Trophoblast cell (in vitro differentiated cells and primary cell): ENCODE results near the gene MSH2.
A peak's percentile ranks its signal among the peaks of the same experiment; 100 is the strongest.
"Not testable (repeated sequence)": the region's sequence is repeated elsewhere in the genome, so short reads cannot be mapped to it uniquely, and the experiment has no call there.

Source experiments
- DNase-seq, 2 donors: peaks; one replicate each; pipeline ENCODE4 v3.0.0-alpha.2; 2016
- H2AFZ ChIP-seq: 2 replicates; pipeline ENCODE4 v1.6.1; 2013; ENCODE audit warnings: low read length, moderate library complexity, mild to moderate bottlenecking; ENCODE audit not compliant: insufficient read depth, poor library complexity
- H2AK5ac ChIP-seq: 2 replicates; pipeline ENCODE4 v1.6.1; 2013; ENCODE audit warnings: mild to moderate bottlenecking, low read length
- H2BK120ac ChIP-seq: 2 replicates; pipeline ENCODE4 v1.6.1; 2013; ENCODE audit warnings: low read length, mild to moderate bottlenecking, moderate library complexity; ENCODE audit not compliant: insufficient read depth, poor library complexity
- H2BK12ac ChIP-seq: 2 replicates; pipeline ENCODE4 v1.6.1; 2013; ENCODE audit warnings: mild to moderate bottlenecking, low read length, moderate library complexity
- H2BK5ac ChIP-seq: 2 replicates; pipeline ENCODE4 v1.6.1; 2013; ENCODE audit warnings: low read length, low read depth, moderate library complexity, mild to moderate bottlenecking; ENCODE audit not compliant: poor library complexity
- H3K14ac ChIP-seq: 2 replicates; pipeline ENCODE4 v1.6.1; 2013; ENCODE audit warnings: mild to moderate bottlenecking, low read length
- H3K18ac ChIP-seq: 2 replicates; pipeline ENCODE4 v1.6.1; 2013; ENCODE audit warnings: mild to moderate bottlenecking, low read length
- H3K23ac ChIP-seq: 2 replicates; pipeline ENCODE4 v1.6.1; 2013; ENCODE audit warnings: low read length
- H3K27ac ChIP-seq: 2 replicates; pipeline ENCODE4 v1.5.1; 2013; ENCODE audit warnings: low read depth, mild to moderate bottlenecking, inconsistent platforms, low read length, moderate library complexity
- H3K27me3 ChIP-seq: 2 replicates; pipeline ENCODE4 v1.6.1; 2013; ENCODE audit warnings: inconsistent platforms, mild to moderate bottlenecking, low read length, moderate library complexity; ENCODE audit not compliant: insufficient read depth
- H3K36me3 ChIP-seq, 2 experiments: 1 replicate in 1 of 2; 2 replicates in 1 of 2; pipeline ENCODE4 v1.6.1; 2013; ENCODE audit warnings: low read length in 2 of 2, mild to moderate bottlenecking in 2 of 2, moderate library complexity in 1 of 2; ENCODE audit not compliant: insufficient read depth in 2 of 2, control insufficient read depth in 1 of 2
- H3K4ac ChIP-seq: 2 replicates; pipeline ENCODE4 v1.6.1; 2013; ENCODE audit warnings: low read depth, mild to moderate bottlenecking, low read length, moderate library complexity
- H3K4me1 ChIP-seq, 2 experiments: 1 replicate in 1 of 2; 2 replicates in 1 of 2; pipeline ENCODE4 v1.6.1; 2013; ENCODE audit warnings: low read length in 2 of 2, mild to moderate bottlenecking in 2 of 2, moderate library complexity in 1 of 2; ENCODE audit not compliant: insufficient read depth in 2 of 2, control insufficient read depth in 1 of 2
- H3K4me2 ChIP-seq: 2 replicates; pipeline ENCODE4 v1.6.1; 2013; ENCODE audit warnings: inconsistent platforms, mild to moderate bottlenecking, low read length, moderate library complexity
- H3K4me3 ChIP-seq: 2 replicates; pipeline ENCODE4 v1.5.1; 2013; ENCODE audit warnings: mild to moderate bottlenecking, low read depth, low read length, inconsistent platforms
- H3K79me1 ChIP-seq: one replicate; pipeline ENCODE4 v1.6.1; 2013; ENCODE audit warnings: low read length
- H3K79me2 ChIP-seq: 2 replicates; pipeline ENCODE4 v1.6.1; 2013; ENCODE audit warnings: low read length, mild to moderate bottlenecking; ENCODE audit not compliant: control insufficient read depth, insufficient read depth, poor library complexity
- H3K9ac ChIP-seq: 2 replicates; pipeline ENCODE4 v1.6.1; 2013; ENCODE audit warnings: mild to moderate bottlenecking, low read length
- H3K9me3 ChIP-seq: 2 replicates; pipeline ENCODE4 v1.6.1; 2013; ENCODE audit warnings: low read depth, mild to moderate bottlenecking, control low read depth, inconsistent platforms, low read length; ENCODE audit not compliant: insufficient read depth
- H4K12ac ChIP-seq: 2 replicates; pipeline ENCODE4 v1.6.1; 2013; ENCODE audit warnings: low read depth, mild to moderate bottlenecking, low read length, moderate library complexity
- H4K8ac ChIP-seq: 2 replicates; pipeline ENCODE4 v1.6.1; 2013; ENCODE audit warnings: low read depth, mild to moderate bottlenecking, low read length, moderate library complexity
- H4K91ac ChIP-seq: one replicate; pipeline ENCODE4 v1.6.1; 2013; ENCODE audit warnings: low read depth, mild to moderate bottlenecking, low read length, moderate library complexity
- WGBS: extraction: QIAGEN DNeasy Blood & Tissue Kit; methylation state at CpG from one replicate; pipeline ENCODE4 v1.1.7; 2013; ENCODE audit warnings: missing lambda C conversion rate; ENCODE audit not compliant: insufficient read length, insufficient coverage; ENCODE audit errors: extremely low coverage; 5-methylcytosine and 5-hydroxymethylcytosine counted together

Gene MSH2

GRCh38 chr2:47420683-47421082 is 17.7 kb downstream of the MSH2 start:
- no CpG with 5 or more reads among the region's 10 CpGs for WGBS
- peak overlapping the region; percentile 47 for H4K8ac ChIP-seq
- H4K91ac ChIP-seq, result not testable (repeated sequence)

DNA sequence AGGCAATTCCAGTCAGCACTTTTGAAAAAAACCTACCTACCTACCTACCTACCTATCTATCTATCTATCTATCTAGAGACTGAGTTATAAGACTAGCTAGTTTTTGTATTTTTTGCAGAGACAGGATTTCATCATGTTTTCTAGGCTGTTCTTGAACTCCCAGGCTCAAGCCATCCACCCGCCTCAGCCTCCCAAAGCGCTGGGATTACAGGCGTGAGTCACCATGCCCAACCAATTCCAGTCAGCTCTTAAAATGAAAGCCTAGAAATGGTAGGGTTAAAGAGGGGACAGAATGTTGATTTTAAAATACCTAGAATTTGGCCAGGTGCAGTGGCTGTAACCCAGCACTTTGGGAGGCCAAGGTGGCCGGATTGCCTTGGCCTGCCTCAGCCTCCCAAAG is 19.1 kb downstream of the MSH2 start:
- H2AK5ac ChIP-seq, result no peak overlapping the region
- H3K23ac ChIP-seq, result no peak overlapping the region
- H3K79me2 ChIP-seq, result no peaks in the 10 kb centered on the region
- H3K27ac ChIP-seq, result no peak overlapping the region
- no peaks in the 10 kb centered on the region for H3K79me1 ChIP-seq
- no peak overlapping the region for H3K4me2 ChIP-seq
- H2BK5ac ChIP-seq, result no peak overlapping the region
- H3K9me3 ChIP-seq, result no peaks in the 10 kb centered on the region
- H4K12ac ChIP-seq, result no peak overlapping the region
- DNase-seq, result no peak
- no peak overlapping the region for H3K18ac ChIP-seq
- no peak overlapping the region for H3K4ac ChIP-seq
- H2BK12ac ChIP-seq, result no peak overlapping the region
- no peak overlapping the region for H2BK120ac ChIP-seq
- H3K4me3 ChIP-seq, result no peak overlapping the region
- H4K8ac ChIP-seq, result no peak overlapping the region
- no peak overlapping the region for H3K14ac ChIP-seq
- no CpG with 5 or more reads among the region's 4 CpGs for WGBS
- H3K27me3 ChIP-seq, result no peaks in the 10 kb centered on the region
- no peak overlapping the region for H2AFZ ChIP-seq
- H3K9ac ChIP-seq, result no peak overlapping the region
- no peaks in the 10 kb centered on the region for H3K4me1 ChIP-seq
- no peak overlapping the region for H4K91ac ChIP-seq
- H3K36me3 ChIP-seq, result peaks cover 15 to 24% of the 10 kb centered on the region in 2 experiments

More at GRCh38 chr2:47420683-47421082, 17.7 kb downstream of the MSH2 start:
- not testable (repeated sequence) for H3K27me3 ChIP-seq, H2AFZ ChIP-seq, H3K23ac ChIP-seq, H3K14ac ChIP-seq, DNase-seq, H3K9me3 ChIP-seq, H3K4me2 ChIP-seq, H3K4ac ChIP-seq, H2BK12ac ChIP-seq, H3K79me2 ChIP-seq, H3K4me3 ChIP-seq, H2BK5ac ChIP-seq, H3K79me1 ChIP-seq, H3K18ac ChIP-seq, H2AK5ac ChIP-seq, H3K27ac ChIP-seq, H3K4me1 ChIP-seq, H4K12ac ChIP-seq, H3K9ac ChIP-seq, H2BK120ac ChIP-seq
- peaks cover 18 to 26% of the 10 kb centered on the region in 2 experiments for H3K36me3 ChIP-seq

DNA sequence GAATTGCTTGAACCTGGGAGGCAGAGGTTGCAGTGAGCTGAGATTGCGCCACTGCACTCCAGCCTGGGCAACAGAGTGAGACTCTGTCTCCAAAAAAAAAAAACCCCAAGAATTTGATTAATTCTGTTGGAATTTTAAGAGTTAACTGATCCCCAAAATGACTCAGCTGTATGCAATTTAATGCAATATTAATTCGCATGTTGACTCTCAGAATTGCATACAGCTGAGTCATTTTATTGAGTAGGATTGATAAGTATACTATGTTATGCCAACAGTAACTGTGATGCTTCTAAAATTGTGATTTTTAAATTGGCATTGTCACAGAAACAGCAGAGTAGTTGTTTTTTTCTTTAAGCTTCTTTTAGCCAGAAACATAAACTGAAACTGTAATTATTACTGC is 19.6 kb downstream of the MSH2 start:
- Histone ChIP-seq H2AFZ (no peak overlapping the region), H3K9me3 (no peaks in the 10 kb centered on the region), H4K12ac (no peak overlapping the region), H3K36me3 (peaks cover 9 to 19% of the 10 kb centered on the region in 2 experiments), H2BK120ac (no peak overlapping the region), H3K9ac (no peak overlapping the region), H4K8ac (no peak overlapping the region), H3K79me2 (no peaks in the 10 kb centered on the region), H4K91ac (no peak overlapping the region), H3K27ac (no peak overlapping the region), H3K79me1 (no peaks in the 10 kb centered on the region), H3K23ac (no peak overlapping the region), H3K18ac (no peak overlapping the region), H3K27me3 (no peaks in the 10 kb centered on the region), H2BK12ac (no peak overlapping the region), H2BK5ac (no peak overlapping the region), H2AK5ac (no peak overlapping the region), H3K4ac (no peak overlapping the region), H3K4me3 (no peak overlapping the region), H3K14ac (no peak overlapping the region), H3K4me2 (no peak overlapping the region), H3K4me1 (no peaks in the 10 kb centered on the region)
- no CpG with 5 or more reads among the region's 2 CpGs for WGBS
- DNase-seq, result no peak

DNA sequence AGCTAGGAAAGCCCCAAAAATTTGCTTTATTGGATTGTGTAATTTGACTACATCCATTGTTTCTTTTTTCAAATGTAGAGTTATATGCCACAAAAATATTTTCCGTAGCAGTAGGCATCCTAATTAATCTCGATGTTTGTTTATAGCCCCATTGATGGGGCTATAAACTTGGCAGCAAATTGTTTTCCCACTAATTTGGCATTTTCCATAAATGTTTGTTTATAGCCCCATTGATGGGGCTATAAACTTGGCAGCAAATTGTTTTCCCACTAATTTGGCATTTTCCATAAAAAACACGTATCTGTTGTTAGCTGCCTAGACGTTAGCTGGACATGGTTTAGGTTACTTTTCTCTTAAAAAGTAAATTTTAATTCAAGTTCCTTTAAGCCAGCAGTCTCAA is 23.8 kb downstream of the MSH2 start:
- Histone ChIP-seq H4K8ac (no peak overlapping the region), H2BK5ac (no peak overlapping the region), H3K79me2 (no peaks in the 10 kb centered on the region), H3K4me2 (no peak overlapping the region), H3K18ac (no peak overlapping the region), H3K4me3 (no peak overlapping the region), H4K91ac (no peak overlapping the region), H3K27ac (no peak overlapping the region), H4K12ac (no peak overlapping the region), H2AK5ac (no peak overlapping the region), H3K14ac (no peak overlapping the region), H3K9ac (no peak overlapping the region), H2BK120ac (no peak overlapping the region), H3K4me1 (no peaks in the 10 kb centered on the region), H3K27me3 (no peaks in the 10 kb centered on the region), H3K79me1 (no peaks in the 10 kb centered on the region), H3K9me3 (no peaks in the 10 kb centered on the region), H2AFZ (no peak overlapping the region), H3K4ac (no peak overlapping the region), H3K23ac (no peak overlapping the region), H3K36me3 (peaks cover 20 to 26% of the 10 kb centered on the region in 2 experiments), H2BK12ac (no peak overlapping the region)
- no CpG with 5 or more reads among the region's 4 CpGs for WGBS
- no peak for DNase-seq
